Glomerular endothelial cell (primary cell): ENCODE data around the gene NAA60. TPM values are rescaled to one million over a fixed set of nuclear protein-coding genes. Genes with fewer than 3 reads are reported as not detected.

Experiments
- DNase-seq: peaks from one replicate; pipeline ENCODE4 v3.0.0-alpha.2; 2011; ENCODE audit warnings: low read depth, low spot score; ENCODE audit errors: extremely low read depth
- total RNA-seq: library from RNA; depleted of rRNA; stranded (reverse); fragments of >200 nt; gene quantifications from 2 replicates; pipeline ENCODE4 v1.2.3, GENCODE V29; 2015

The NAA60 gene
- total RNA-seq, 1 donor from 2014 or later = 45.3 TPM

DNA sequence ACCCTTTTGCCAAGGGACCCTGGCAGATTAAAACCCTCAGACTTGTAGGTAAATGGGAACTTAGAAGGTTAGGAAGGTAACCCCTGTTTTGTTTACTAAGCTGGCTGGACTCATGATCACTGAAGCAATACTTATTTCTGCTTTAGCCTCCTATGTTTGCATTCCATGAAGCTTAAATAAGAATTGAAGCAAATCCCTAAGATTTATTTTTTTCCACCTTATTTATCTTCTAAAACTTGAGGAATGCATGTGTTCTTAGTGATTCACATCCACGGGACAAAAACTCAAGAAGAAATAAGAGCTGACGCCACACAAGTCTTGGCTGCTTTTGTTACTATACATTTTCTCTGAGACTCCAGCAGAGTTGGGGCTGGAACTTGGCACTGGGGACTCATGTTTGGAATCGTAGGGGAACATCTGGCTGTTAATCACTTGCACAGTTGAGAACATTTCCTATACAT is 92.8 kb downstream of the NAA60 start:
- DNase-seq = no peak

Other genes starting within 250 kb of the NAA60 start
- 7.2 and 9.5 TPM in 2 replicates for gene ZNF200, start 208.5 kb upstream of the NAA60 start, total RNA-seq
- gene MEFV, start 187.0 kb upstream of the NAA60 start, total RNA-seq = not detected in 2 replicates
- gene ZNF263, start 160.2 kb upstream of the NAA60 start, total RNA-seq = 30.2 and 31.5 TPM in 2 replicates
- 2.0 and 2.4 TPM in 2 replicates for gene TIGD7, start 138.2 kb upstream of the NAA60 start, total RNA-seq
- gene ZNF75A, start 138.2 kb upstream of the NAA60 start, total RNA-seq = 9.8 and 18.9 TPM in 2 replicates
- not detected in 2 replicates for gene OR2C1, start 87.8 kb upstream of the NAA60 start, total RNA-seq
- gene ZSCAN32, start 42.7 kb upstream of the NAA60 start, total RNA-seq = 10.8 and 11.7 TPM in 2 replicates
- gene ZNF174, start 42.5 kb upstream of the NAA60 start, total RNA-seq = 7.5 and 10.4 TPM in 2 replicates
- 1.7 and 2.1 TPM in 2 replicates for gene ZNF597, start 176 bp upstream of the NAA60 start, total RNA-seq
- gene C16orf90, start 51.8 kb downstream of the NAA60 start, total RNA-seq = not detected in 2 replicates
- gene CLUAP1, start 57.3 kb downstream of the NAA60 start, total RNA-seq = 13.4 and 16.2 TPM in 2 replicates
- gene NLRC3, start 133.7 kb downstream of the NAA60 start, total RNA-seq = 7.5 and 7.6 TPM in 2 replicates
- gene SLX4, start 167.9 kb downstream of the NAA60 start, total RNA-seq = 4.1 and 6.5 TPM in 2 replicates
- 11.8 and 14.8 TPM in 2 replicates for gene DNASE1, start 211.0 kb downstream of the NAA60 start, total RNA-seq